GM23248 (cell line): ENCODE results near the gene CIT.

ENCODE experiments used
- EZH2 ChIP-seq: fragments of 200-600 bp; sonication (generic); IDR thresholded peaks from 2 replicates; pipeline ENCODE4 v1.6.1; 2018; ENCODE audit warnings: antibody characterized with exemption, mild to moderate bottlenecking; ENCODE audit not compliant: insufficient read depth, poor library complexity, severe bottlenecking
- EZH2phosphoT487 ChIP-seq: fragments of 200-600 bp; sonication (generic); IDR thresholded peaks from 2 replicates; pipeline ENCODE4 v1.6.1; 2018; ENCODE audit warnings: antibody characterized with exemption, moderate library complexity, mild to moderate bottlenecking, low read depth; ENCODE audit not compliant: insufficient read depth

GRCh38 chr12:119775246-119775895, 101.7 kb downstream of the CIT start:
- TF ChIP-seq EZH2 (no peak), EZH2phosphoT487 (no peak)
